A549 (cell line): ENCODE data around the gene CFAP68. TPM values are rescaled to one million over a fixed set of nuclear protein-coding genes. Genes with fewer than 3 reads are reported as not detected.

ENCODE experiments used
- ATAC-seq, 2 experiments: fragments of 200-7000 bp in 1 of 2; fragments of >200 bp in 1 of 2; cut with Nextera tagmentation in 1 of 2; cut with Tn5 transposase in 1 of 2; 3 replicates each; pipeline versions ENCODE4 v1.8.0 to v1.9.1; 2018 to 2020; ENCODE audit warnings: mild to moderate bottlenecking in 1 of 2, moderate library complexity in 1 of 2
- CTCF ChIA-PET: fragments of 300-600 bp; sonication (Branson Sonifier 250); formaldehyde crosslinking; extraction: SDS; loops from one replicate; lab custom pipeline; 2021; ENCODE audit warnings: antibody characterized with exemption, inconsistent platforms; lab: Yijun Ruan, JAX
- POLR2A ChIA-PET: fragments of 350-600 bp; formaldehyde crosslinking; extraction: SDS; loops from one replicate; lab custom pipeline; 2021; ENCODE audit warnings: antibody characterized with exemption, inconsistent platforms; lab: Yijun Ruan, JAX
- DNase-seq, 2 experiments: peaks; one replicate each; pipeline versions ENCODE4 v3.0.0 to v3.0.0-alpha.2; 2011 to 2016; ENCODE audit warnings: low read depth in 1 of 2, low spot score in 1 of 2
- FAIRE-seq: peaks from 2 replicates; lab custom pipeline; 2011; peaks lifted over from hg19 to GRCh38; lab: Jason Lieb, UNC
- H3K27ac ChIP-seq, 2 experiments: fragments of >200 bp; sonication (Bioruptor Twin); formaldehyde crosslinking; 3 replicates each; pipeline ENCODE4 v1.5.1; 2016 to 2017
- H3K4me1 ChIP-seq: fragments of >200 bp; sonication (Bioruptor Twin); formaldehyde crosslinking; 3 replicates; pipeline ENCODE4 v1.6.1; 2016
- H3K4me2 ChIP-seq: fragments of >200 bp; sonication (Bioruptor Twin); formaldehyde crosslinking; 3 replicates; pipeline ENCODE4 v1.6.1; 2016
- H3K4me3 ChIP-seq: fragments of >200 bp; sonication (Bioruptor Twin); formaldehyde crosslinking; 3 replicates; pipeline ENCODE4 v1.5.1; 2016
- H3K9me3 ChIP-seq: fragments of >200 bp; sonication (Bioruptor Twin); formaldehyde crosslinking; 3 replicates; pipeline ENCODE4 v1.6.1; 2016
- CEBPB ChIP-seq, 2 experiments: fragments of >200 bp in 1 of 2; sonication (Bioruptor Twin) in 1 of 2; formaldehyde crosslinking in 1 of 2; IDR thresholded peaks; 2 replicates each; pipeline ENCODE4 v1.6.1; 2012 to 2016
- CHD4 ChIP-seq: fragments of 200-600 bp; sonication (generic); IDR thresholded peaks from 2 replicates; pipeline ENCODE4 v1.6.1; 2016; ENCODE audit warnings: antibody characterized with exemption, mild to moderate bottlenecking, borderline replicate concordance
- ELK1 ChIP-seq: fragments of 150-350 bp; IDR thresholded peaks from 2 replicates; pipeline ENCODE4 v1.6.1; 2014; ENCODE audit warnings: low read depth, mild to moderate bottlenecking, low read length
- EP300 ChIP-seq, 2 experiments: fragments of >200 bp; sonication (Bioruptor Twin); formaldehyde crosslinking; IDR thresholded peaks; 2 replicates in 1 of 2; 3 replicates in 1 of 2; pipeline ENCODE4 v1.6.1; 2016 to 2017
- FOSB ChIP-seq: fragments of 250-450 bp; sonication (Bioruptor Pico); IDR thresholded peaks from 2 replicates; pipeline ENCODE4 v1.5.0; 2020; ENCODE audit warnings: mild to moderate bottlenecking, moderate library complexity
- FOSL2 ChIP-seq, 2 experiments: fragments of 450-650 bp in 1 of 2; fragments of >200 bp in 1 of 2; sonication (Bioruptor Twin) in 1 of 2; formaldehyde crosslinking; IDR thresholded peaks; 2 replicates each; pipeline versions ENCODE4 v1.5.0 to v1.6.1; 2016 to 2020; ENCODE audit warnings: mild to moderate bottlenecking in 1 of 2, moderate library complexity in 1 of 2
- FOXS1 ChIP-seq: fragments of 250-450 bp; sonication (Bioruptor Pico); IDR thresholded peaks from 2 replicates; pipeline ENCODE4 v1.5.0; 2020; ENCODE audit warnings: mild to moderate bottlenecking, moderate library complexity
- HES2 ChIP-seq: fragments of >200 bp; sonication (Bioruptor Twin); formaldehyde crosslinking; IDR thresholded peaks from 2 replicates; pipeline ENCODE4 v1.6.1; 2016
- HEYL ChIP-seq: fragments of 250-450 bp; sonication (Bioruptor Pico); IDR thresholded peaks from 2 replicates; pipeline ENCODE4 v1.8.0; 2021; ENCODE audit warnings: mild to moderate bottlenecking, moderate library complexity
- HMGXB4 ChIP-seq: fragments of 250-450 bp; sonication (Bioruptor Pico); IDR thresholded peaks from 2 replicates; pipeline ENCODE4 v1.5.0; 2021; ENCODE audit warnings: mild to moderate bottlenecking, moderate library complexity, borderline replicate concordance
- HOXB13 ChIP-seq: fragments of 250-450 bp; sonication (Bioruptor Pico); IDR thresholded peaks from 2 replicates; pipeline ENCODE4 v1.5.0; 2020; ENCODE audit warnings: low read depth, mild to moderate bottlenecking, moderate library complexity
- KDM1A ChIP-seq: fragments of 200-600 bp; sonication (generic); IDR thresholded peaks from 2 replicates; pipeline ENCODE4 v1.6.1; 2016; ENCODE audit warnings: low read depth, mild to moderate bottlenecking
- KDM5A ChIP-seq: fragments of 200-600 bp; sonication (generic); IDR thresholded peaks from 2 replicates; pipeline ENCODE4 v1.6.1; 2016; ENCODE audit warnings: antibody characterized with exemption, mild to moderate bottlenecking
- MYC ChIP-seq: IDR thresholded peaks from 2 replicates; pipeline ENCODE4 v1.6.1; 2012; ENCODE audit warnings: mild to moderate bottlenecking, inconsistent platforms, low read length, improper control_type of control experiment, borderline replicate concordance
- NR3C1 ChIP-seq: fragments of >200 bp; sonication (Bioruptor Twin); formaldehyde crosslinking; IDR thresholded peaks from 3 replicates; pipeline ENCODE4 v1.6.1; 2017
- RARB ChIP-seq: fragments of 250-450 bp; sonication (Bioruptor Pico); IDR thresholded peaks from 2 replicates; pipeline ENCODE4 v1.8.0; 2021; ENCODE audit warnings: mild to moderate bottlenecking, moderate library complexity
- REST ChIP-seq: fragments of 200-600 bp; sonication (generic); IDR thresholded peaks from 2 replicates; pipeline ENCODE4 v1.6.1; 2016; ENCODE audit warnings: antibody characterized with exemption, mild to moderate bottlenecking, moderate library complexity
- SMC3 ChIP-seq: fragments of >200 bp; sonication (Bioruptor Twin); formaldehyde crosslinking; IDR thresholded peaks from 3 replicates; pipeline ENCODE4 v1.6.1; 2018; ENCODE audit warnings: inconsistent platforms
- TFCP2L1 ChIP-seq: fragments of 250-450 bp; sonication (Bioruptor Pico); IDR thresholded peaks from 2 replicates; pipeline ENCODE4 v1.5.0; 2021; ENCODE audit warnings: mild to moderate bottlenecking
- TP53 ChIP-seq: fragments of 250-450 bp; sonication (Bioruptor Pico); IDR thresholded peaks from 2 replicates; pipeline ENCODE4 v1.5.0; 2021; ENCODE audit warnings: mild to moderate bottlenecking, moderate library complexity
- ZNF302 ChIP-seq: fragments of 250-450 bp; sonication (Bioruptor Pico); IDR thresholded peaks from 2 replicates; pipeline ENCODE4 v1.9.0; 2021; ENCODE audit warnings: inconsistent platforms, mild to moderate bottlenecking, moderate library complexity
- ZSCAN20 ChIP-seq: fragments of 250-450 bp; sonication (Bioruptor Pico); IDR thresholded peaks from 2 replicates; pipeline ENCODE4 v1.8.0; 2022; ENCODE audit warnings: mild to moderate bottlenecking, moderate library complexity
- WGBS: methylation state at CpG from one replicate; pipeline ENCODE4 v1.1.6; 2017; ENCODE audit errors: missing lambda C conversion rate; 5-methylcytosine and 5-hydroxymethylcytosine counted together
- polyA plus RNA-seq, 4 experiments: library from polyadenylated mRNA; depleted of rRNA in 3 of 4; stranded (reverse); fragments of >200 nt; fragmentation: RNase III in 1 of 4; extraction: RNeasy Plus Mini Kit Qiagen cat#74134 plus additional on column Dnase treatment in 1 of 4; gene quantifications; 2 replicates in 3 of 4; 3 replicates in 1 of 4; pipeline ENCODE4 v1.2.3, GENCODE V29; 2011 to 2017

Gene CFAP68
- polyA plus RNA-seq, 2 of the 4 experiments (the other 2 are of a cell fraction): 36.3 to 59.7 TPM

GRCh38 chr11:111843661-111844060, 35.7 kb upstream of the CFAP68 start (continued):
- no peak for TF ChIP-seq ZSCAN20
- TF ChIP-seq TFCP2L1 (CRISPR knock-in tag): no peak
- TF ChIP-seq FOSL2 (IDR thresholded peaks at IDR 0.05): no peak
- no peak for TF ChIP-seq FOSL2 (CRISPR knock-in tag; IDR thresholded peaks at IDR 0.05)
- TF ChIP-seq CEBPB (IDR thresholded peaks at IDR 0.05): no peak
- no peak for TF ChIP-seq FOXS1 (CRISPR knock-in tag)

- Histone ChIP-seq H3K4me1 (no peaks in the 10 kb centered on the region; the same call in 2 of the 3 replicates), H3K27ac (no peak overlapping the region), H3K9me3 (no peaks in the 10 kb centered on the region), H3K4me3 (no peak overlapping the region), H3K4me2 (no peak overlapping the region)
- ChIA-PET CTCF (interaction anchor here (0.7 to 1.9 kb wide), 6 partner anchors 11 to 563 kb away, joined by 3 to 5 read pairs (median 4); no protein-coding TSS in a partner anchor), POLR2A (no interaction called here)
- DNase-seq (no peak), ATAC-seq (no peak), FAIRE-seq (no peak)
- 83% methylated on average over 7 of the region's 7 CpGs for WGBS
- TF ChIP-seq TP53 (CRISPR knock-in tag) (no peak), EP300 (IDR thresholded peaks at IDR 0.05) (no peak), SMC3 (no peak), NR3C1 (no peak), HOXB13 (CRISPR knock-in tag) (no peak), KDM1A (no peak), MYC (no peak), FOSB (CRISPR knock-in tag) (no peak), RARB (no peak), ZNF302 (CRISPR knock-in tag) (no peak), HMGXB4 (CRISPR knock-in tag) (no peak), KDM5A (no peak), CHD4 (no peak), REST (no peak), HEYL (CRISPR knock-in tag) (no peak), HES2 (no peak), ELK1 (no peak)
These were observed 33.9 kb upstream of the CFAP68 start for GRCh38 chr11:111845276-111846028.
